Measurements from ENCODE around the gene CD300LF.

DNA sequence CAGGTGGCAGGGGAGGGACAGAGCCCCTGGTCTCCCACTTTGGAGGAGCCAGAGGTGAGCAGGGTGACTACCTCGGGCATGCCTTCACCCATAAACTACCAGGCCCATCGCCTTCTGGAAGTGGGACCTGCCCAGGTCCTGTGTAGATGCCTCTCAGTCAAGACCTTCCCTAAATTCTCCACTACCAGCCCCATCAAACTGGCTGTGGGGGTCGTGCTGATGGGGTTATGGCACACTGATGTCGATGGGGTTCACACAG is 18.6 kb upstream of the CD300LF start:
- TF ChIP-seq, protein P1, sequence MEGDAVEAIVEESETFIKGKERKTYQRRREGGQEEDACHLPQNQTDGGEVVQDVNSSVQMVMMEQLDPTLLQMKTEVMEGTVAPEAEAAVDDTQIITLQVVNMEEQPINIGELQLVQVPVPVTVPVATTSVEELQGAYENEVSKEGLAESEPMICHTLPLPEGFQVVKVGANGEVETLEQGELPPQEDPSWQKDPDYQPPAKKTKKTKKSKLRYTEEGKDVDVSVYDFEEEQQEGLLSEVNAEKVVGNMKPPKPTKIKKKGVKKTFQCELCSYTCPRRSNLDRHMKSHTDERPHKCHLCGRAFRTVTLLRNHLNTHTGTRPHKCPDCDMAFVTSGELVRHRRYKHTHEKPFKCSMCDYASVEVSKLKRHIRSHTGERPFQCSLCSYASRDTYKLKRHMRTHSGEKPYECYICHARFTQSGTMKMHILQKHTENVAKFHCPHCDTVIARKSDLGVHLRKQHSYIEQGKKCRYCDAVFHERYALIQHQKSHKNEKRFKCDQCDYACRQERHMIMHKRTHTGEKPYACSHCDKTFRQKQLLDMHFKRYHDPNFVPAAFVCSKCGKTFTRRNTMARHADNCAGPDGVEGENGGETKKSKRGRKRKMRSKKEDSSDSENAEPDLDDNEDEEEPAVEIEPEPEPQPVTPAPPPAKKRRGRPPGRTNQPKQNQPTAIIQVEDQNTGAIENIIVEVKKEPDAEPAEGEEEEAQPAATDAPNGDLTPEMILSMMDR (IDR thresholded peaks at IDR 0.05), result no peak
- no peak for TF ChIP-seq POLR2A (IDR thresholded peaks at IDR 0.05)
